ENCODE data around the gene TOM1. TPM values are rescaled to one million over a fixed set of nuclear protein-coding genes. Genes with fewer than 3 reads are reported as not detected.

The TOM1 gene
- total RNA-seq, 2 experiments from 2014 or later = 23.7 to 29.5 TPM

DNA sequence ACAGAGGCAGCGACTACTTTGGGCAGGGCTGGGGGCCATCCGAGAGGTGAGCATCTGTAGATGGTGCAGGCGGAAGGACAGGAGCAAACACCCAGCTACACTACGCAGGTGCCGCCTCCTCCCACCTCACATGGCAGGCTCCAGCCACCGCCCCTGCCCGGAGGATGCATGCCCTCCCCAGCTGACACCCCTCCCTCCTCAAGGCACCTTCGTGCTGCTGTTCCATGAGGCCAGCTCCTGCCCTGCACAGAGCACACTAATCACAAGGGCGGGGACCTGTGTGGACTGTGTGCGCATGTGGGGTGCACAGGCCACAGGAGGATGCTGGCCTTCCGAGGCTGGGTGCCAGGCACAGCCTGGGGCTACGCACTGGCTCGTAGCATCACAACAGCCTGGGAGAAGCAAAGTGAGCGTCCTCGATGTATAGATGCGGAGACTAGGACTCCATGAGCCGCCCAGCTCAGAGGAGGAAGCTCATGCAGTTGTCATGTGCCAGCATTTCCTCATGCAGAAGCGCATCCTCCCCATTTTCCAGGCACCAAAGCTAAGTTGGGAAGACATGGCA is 48.4 kb downstream of the TOM1 start:
- ChIA-PET POLR2A (no interaction called here), CTCF (no interaction called here)
- Mint-ChIP-seq H3K36me3 (ENCODE audit: low read depth) (no peaks in the 10 kb centered on the region), H3K27ac (no peak overlapping the region), H3K4me3 (no peak overlapping the region), H3K9me3 (ENCODE audit: low read depth) (no peaks in the 10 kb centered on the region), H3K4me1 (peaks cover 25% of the 10 kb centered on the region), H3K27me3 (peaks cover 6% of the 10 kb centered on the region)
- ATAC-seq (no peak), DNase-seq (no peak)
- intact Hi-C loops (cut with DNase I, micrococcal nuclease) = no loop called here

DNA sequence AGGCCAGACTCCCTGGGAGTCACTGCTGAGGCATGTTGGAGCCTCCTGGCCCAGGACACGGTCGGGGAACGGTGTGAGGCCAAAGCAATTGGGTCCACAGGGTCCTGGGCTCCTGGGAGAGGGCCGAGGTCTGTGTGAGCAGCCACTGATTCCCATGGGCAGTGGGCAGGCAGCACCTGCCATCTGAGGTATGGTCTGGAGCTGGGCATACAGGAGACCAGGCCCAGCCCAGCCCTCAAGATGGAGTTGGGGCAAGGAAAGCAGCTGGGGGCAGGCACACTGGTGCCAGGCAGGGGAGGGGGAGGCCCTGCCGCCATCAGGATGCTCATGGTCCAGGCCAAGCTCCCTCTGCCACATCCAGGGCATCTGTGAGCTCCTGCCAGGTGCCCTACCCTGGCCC is 49.0 kb downstream of the TOM1 start:
- Mint-ChIP-seq H3K27me3 (peaks cover 6% of the 10 kb centered on the region), H3K36me3 (ENCODE audit: low read depth) (no peaks in the 10 kb centered on the region), H3K27ac (no peak overlapping the region), H3K4me3 (no peak overlapping the region), H3K9me3 (ENCODE audit: low read depth) (no peaks in the 10 kb centered on the region), H3K4me1 (peaks cover 28% of the 10 kb centered on the region)
- intact Hi-C loops (cut with DNase I, micrococcal nuclease) = no loop called here
- ATAC-seq = no peak
- CTCF ChIA-PET = no interaction called here
- DNase-seq = no peak
- POLR2A ChIA-PET = no interaction called here

DNA sequence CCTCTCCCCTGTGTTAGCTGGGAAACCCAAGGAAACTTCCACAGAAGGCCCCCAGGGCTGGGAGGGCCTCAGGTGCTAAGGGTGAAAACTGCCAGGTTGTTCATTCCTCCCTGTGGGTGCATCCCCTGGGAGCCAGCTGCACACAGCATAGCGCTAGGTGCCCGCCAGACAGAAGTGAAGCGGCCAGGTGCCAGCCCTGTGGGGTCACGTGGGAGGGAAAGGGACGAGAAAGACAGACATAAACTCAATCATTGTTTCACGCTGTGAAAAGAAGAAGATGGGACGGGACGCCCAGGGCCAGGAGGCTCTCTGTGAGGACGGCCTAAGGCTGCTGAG is 49.6 kb downstream of the TOM1 start:
- no peak overlapping the region for H3K4me3 Mint-ChIP-seq
- H3K4me1 Mint-ChIP-seq = peaks cover 28% of the 10 kb centered on the region
- peaks cover 6% of the 10 kb centered on the region for H3K27me3 Mint-ChIP-seq
- POLR2A ChIA-PET = no interaction called here
- no peaks in the 10 kb centered on the region for H3K36me3 Mint-ChIP-seq (ENCODE audit: low read depth)
- ATAC-seq (no peak), DNase-seq (no peak)
- intact Hi-C loops (cut with DNase I, micrococcal nuclease) = no loop called here
- H3K27ac Mint-ChIP-seq = no peak overlapping the region
- CTCF ChIA-PET = no interaction called here
- H3K9me3 Mint-ChIP-seq (ENCODE audit: low read depth) = no peaks in the 10 kb centered on the region

DNA sequence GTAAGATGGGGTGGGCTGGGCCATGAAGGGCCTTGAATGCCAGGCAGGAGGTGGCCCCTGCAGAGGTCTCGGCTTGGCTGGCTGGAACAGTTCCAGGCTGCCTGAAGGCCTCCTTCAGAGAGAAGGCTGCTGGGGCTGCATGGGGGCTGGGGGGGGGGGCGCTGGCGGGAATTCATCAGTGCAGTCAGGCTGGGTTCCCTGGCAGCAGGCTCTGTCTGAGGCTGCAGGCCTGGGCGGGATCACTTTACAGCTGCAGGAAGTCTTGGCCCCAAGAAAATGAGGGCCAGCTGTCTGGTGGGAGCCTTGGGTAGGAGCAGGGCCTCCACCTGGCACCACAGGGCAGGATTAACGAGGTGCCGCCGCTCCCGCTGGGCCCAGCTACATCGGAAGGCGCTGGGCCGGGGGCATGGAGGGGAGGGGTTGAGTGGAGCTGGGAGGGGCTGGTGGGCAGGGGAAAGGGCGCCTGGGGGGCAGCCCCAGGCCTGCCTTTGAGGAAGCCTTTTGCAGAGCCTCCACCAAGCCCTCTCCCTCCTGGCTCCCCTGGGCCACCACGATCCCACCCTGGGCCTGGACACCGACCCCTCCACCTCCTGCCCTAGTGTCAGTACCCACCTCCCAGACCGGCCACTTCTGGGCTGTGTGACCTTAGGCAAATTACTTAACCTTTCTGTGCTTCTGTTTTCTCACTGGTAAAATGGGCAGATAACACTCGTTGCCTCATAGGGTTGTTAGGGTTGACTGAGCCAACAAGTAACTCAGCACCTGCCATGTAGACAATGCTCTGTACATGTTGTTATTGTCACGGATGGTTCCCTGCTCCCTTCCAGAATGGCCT is 50.2 kb downstream of the TOM1 start:
- ATAC-seq = no peak
- intact Hi-C loops (cut with DNase I, micrococcal nuclease) = loop anchor here (1.0 to 10.0 kb wide), 11 partner anchors 50 to 775 kb away; partner anchors contain the start of gene MCM5 (in 2 of the 2)
- DNase-seq = no peak
- ChIA-PET CTCF (interaction anchor here (0.6 to 1.5 kb wide), 5 partner anchors 25 to 266 kb away, joined by 3 to 20 read pairs (median 3); no protein-coding TSS in a partner anchor), POLR2A (interaction anchor here (0.7 kb wide), 1 partner anchor 76 kb away, joined by 3 read pairs; no protein-coding TSS in a partner anchor)
- Mint-ChIP-seq H3K27ac (no peak overlapping the region), H3K9me3 (ENCODE audit: low read depth) (no peaks in the 10 kb centered on the region), H3K27me3 (peaks cover 6% of the 10 kb centered on the region), H3K4me1 (peaks cover 28% of the 10 kb centered on the region), H3K4me3 (no peak overlapping the region), H3K36me3 (ENCODE audit: low read depth) (no peaks in the 10 kb centered on the region)

DNA sequence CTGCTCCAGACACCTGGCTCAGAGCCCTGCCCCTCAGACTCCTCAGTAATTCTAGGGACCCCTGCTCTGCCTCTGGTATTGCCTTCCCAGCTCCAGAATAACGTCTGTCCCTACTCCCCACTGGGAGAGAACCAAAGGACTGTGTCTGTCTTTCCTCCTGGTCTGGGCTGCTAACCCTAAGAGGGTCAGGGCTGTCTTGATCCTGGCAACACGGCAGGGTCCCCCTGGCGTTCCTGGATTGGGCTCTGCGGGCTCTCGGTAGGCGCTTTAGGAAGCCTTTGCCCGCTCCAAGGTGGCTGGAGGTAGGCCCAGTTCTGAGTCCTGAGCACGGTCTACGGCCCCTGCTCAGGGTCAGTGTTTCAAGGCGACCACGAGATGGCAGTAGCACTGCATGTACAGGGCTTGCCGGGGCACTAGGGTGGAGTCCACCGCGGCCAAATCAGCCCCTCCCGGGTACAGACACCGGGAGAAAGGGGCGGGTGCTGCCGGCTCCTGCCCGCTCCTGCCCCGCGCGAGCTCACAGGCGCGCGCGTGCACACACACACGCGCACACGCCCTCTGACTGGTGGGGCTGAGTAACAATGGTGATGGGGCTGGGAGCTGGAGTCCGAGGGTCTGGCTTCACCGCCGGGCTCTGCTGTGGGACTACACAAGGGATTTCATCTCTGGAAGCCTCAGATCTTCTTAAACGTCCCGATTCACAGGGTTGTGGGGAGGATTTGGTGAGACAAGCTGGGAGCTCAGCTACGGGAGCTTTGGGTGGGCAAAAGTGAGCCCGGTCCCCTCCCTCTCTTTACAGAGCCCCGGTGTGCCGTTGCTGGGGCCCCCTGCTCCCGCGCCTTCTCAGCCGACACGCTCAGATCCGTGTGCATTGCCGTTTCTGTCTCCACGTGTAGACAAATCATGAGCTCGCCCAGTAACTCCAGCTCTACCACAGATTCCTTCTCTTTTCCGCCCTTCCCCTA is 51.1 kb downstream of the TOM1 start:
- peak overlapping the region; percentile 72 for H3K4me3 Mint-ChIP-seq
- DNase-seq = peak; percentile 93
- CTCF ChIA-PET = interaction anchor here (0.6 to 1.5 kb wide), 24 partner anchors 9 to 803 kb away, joined by 3 to 20 read pairs (median 3); partner anchors contain the start of genes MCM5 and TOM1
- intact Hi-C loops (cut with DNase I, micrococcal nuclease) = loop anchor here (1.0 to 10.0 kb wide), 11 partner anchors 49 to 774 kb away; partner anchors contain the start of gene MCM5 (in 2 of the 2)
- peak overlapping the region; percentile 55 for H3K27ac Mint-ChIP-seq
- POLR2A ChIA-PET = interaction anchor here (0.7 to 1.0 kb wide), 2 partner anchors 63 to 75 kb away, joined by 3 read pairs; no protein-coding TSS in a partner anchor
- H3K9me3 Mint-ChIP-seq (ENCODE audit: low read depth) = no peaks in the 10 kb centered on the region
- peak; percentile 90 for ATAC-seq
- no peaks in the 10 kb centered on the region for H3K36me3 Mint-ChIP-seq (ENCODE audit: low read depth)
- peaks cover 28% of the 10 kb centered on the region for H3K4me1 Mint-ChIP-seq
- H3K27me3 Mint-ChIP-seq = peaks cover 6% of the 10 kb centered on the region

DNA sequence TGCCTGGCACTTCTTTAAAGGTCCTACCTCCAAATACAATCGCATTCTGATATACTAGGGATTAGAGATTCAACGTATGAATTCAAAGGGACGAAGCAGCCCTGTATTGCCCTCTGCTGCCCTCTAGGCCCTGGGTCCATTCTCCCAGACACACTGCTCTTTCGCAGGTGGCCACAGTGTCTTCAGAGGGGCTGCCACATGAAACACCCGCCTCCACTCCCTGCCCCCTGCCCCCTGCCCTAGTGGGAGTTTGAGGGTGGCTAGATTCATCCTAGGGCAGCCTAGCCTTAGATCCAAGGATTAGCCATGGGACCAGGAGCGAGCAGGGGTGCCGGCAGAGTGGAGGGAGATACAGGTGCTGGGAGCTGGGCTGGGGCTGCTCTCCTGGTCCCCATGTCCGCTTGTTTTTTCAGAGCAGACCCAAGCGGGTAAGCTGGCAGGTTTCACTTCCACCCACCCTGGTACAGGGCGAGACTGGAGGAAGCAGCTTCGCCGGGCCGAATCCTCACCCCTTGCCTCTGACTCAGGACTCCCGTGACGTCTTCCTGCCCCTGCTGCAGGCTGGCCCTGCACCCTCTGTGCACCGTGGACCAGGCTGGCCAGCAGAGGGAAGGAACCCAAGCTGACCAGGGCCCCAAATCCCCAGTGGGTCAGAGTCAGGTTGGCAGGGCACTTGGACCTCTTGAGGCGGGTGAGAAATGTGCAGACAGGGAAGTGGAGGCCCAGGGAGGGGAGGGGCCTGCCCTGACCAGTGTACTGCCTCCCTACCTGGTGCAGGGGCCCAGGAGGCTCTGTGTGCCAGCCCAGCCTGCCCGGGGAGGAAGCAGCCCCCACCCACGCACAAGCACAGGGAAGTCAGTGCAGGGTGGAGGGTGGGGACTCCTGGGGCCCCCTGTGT is 52.8 kb downstream of the TOM1 start:
- peak overlapping the region; percentile 70 for H3K27ac Mint-ChIP-seq
- intact Hi-C loops (cut with DNase I, micrococcal nuclease) = loop anchor here (1.0 to 10.0 kb wide), 7 partner anchors 50 to 772 kb away; partner anchors contain the start of genes MCM5 (in 1 of the 2) and RASD2 (in 1 of the 2)
- peak; percentile 83 for DNase-seq
- POLR2A ChIA-PET = no interaction called here
- peak; percentile 68 for ATAC-seq
- CTCF ChIA-PET = interaction anchor here (0.6 to 1.9 kb wide), 5 partner anchors 19 to 267 kb away, joined by 3 to 4 read pairs (median 3); no protein-coding TSS in a partner anchor
- H3K4me3 Mint-ChIP-seq = peak overlapping the region; percentile 29
- H3K4me1 Mint-ChIP-seq = peaks cover 28% of the 10 kb centered on the region
- H3K9me3 Mint-ChIP-seq (ENCODE audit: low read depth) = no peaks in the 10 kb centered on the region
- peaks cover 6% of the 10 kb centered on the region for H3K27me3 Mint-ChIP-seq
- no peaks in the 10 kb centered on the region for H3K36me3 Mint-ChIP-seq (ENCODE audit: low read depth)

DNA sequence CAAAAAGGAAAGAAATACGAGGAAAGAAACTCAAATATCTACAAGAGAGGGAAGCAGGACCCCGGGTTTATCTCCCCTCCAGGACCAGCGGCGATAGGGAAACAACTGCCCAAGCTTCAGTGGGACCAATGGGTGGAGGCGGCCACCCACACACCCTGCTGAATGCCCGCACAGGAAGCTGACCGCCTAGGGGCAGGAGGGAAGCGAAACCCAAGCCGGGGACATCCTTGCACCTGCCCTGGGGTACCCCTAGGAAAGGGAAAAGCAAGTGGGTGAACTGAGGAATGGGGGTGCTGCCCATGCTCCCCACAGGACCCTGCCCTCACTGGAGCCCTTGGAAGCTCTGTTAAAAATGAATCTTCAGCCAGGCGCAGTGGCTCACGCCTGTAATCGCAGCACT is 53.6 kb downstream of the TOM1 start:
- no peak overlapping the region for H3K27ac Mint-ChIP-seq
- no peaks in the 10 kb centered on the region for H3K36me3 Mint-ChIP-seq (ENCODE audit: low read depth)
- H3K4me1 Mint-ChIP-seq = peaks cover 28% of the 10 kb centered on the region
- ChIA-PET CTCF (interaction anchor here (0.8 to 1.9 kb wide), 2 partner anchors 23 to 33 kb away, joined by 3 to 4 read pairs; no protein-coding TSS in a partner anchor), POLR2A (no interaction called here)
- ATAC-seq (no peak), DNase-seq (no peak)
- intact Hi-C loops (cut with DNase I, micrococcal nuclease) = loop anchor here (5.0 to 10.0 kb wide), 6 partner anchors 49 to 771 kb away; partner anchors contain the start of gene MCM5 (in 1 of the 2)
- no peak overlapping the region for H3K4me3 Mint-ChIP-seq
- no peaks in the 10 kb centered on the region for H3K9me3 Mint-ChIP-seq (ENCODE audit: low read depth)
- peaks cover 6% of the 10 kb centered on the region for H3K27me3 Mint-ChIP-seq

DNA sequence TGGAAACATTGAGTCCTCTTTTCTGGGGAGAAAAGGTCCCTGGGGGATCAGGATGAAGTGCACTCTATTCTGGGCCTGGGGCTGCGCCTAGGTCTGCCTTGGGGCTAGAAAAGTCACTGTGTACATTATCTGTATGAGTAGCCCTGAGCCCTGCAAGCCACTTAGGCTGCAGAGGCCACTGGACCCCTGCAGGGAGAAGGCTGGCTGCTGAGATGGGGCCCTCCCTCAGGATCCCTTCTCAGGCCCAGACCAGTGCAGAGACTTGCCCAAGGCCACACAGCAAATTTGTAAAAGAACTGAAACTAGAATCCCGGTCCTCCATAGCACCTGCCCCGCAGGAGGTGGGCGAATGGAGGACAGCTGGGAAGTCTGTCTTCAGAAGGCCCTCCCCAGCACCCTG is 54.4 kb downstream of the TOM1 start:
- Mint-ChIP-seq H3K27me3 (peaks cover 6% of the 10 kb centered on the region), H3K36me3 (ENCODE audit: low read depth) (no peaks in the 10 kb centered on the region), H3K4me3 (no peak overlapping the region), H3K27ac (no peak overlapping the region), H3K4me1 (peaks cover 28% of the 10 kb centered on the region), H3K9me3 (ENCODE audit: low read depth) (no peaks in the 10 kb centered on the region)
- intact Hi-C loops (cut with DNase I, micrococcal nuclease) = loop anchor here (5.0 to 10.0 kb wide), 6 partner anchors 48 to 771 kb away; partner anchors contain the start of gene MCM5 (in 1 of the 2)
- ChIA-PET POLR2A (no interaction called here), CTCF (interaction anchor here (1.9 kb wide), 1 partner anchor 24 kb away, joined by 4 read pairs; no protein-coding TSS in a partner anchor)
- no peak for DNase-seq
- no peak for ATAC-seq

DNA sequence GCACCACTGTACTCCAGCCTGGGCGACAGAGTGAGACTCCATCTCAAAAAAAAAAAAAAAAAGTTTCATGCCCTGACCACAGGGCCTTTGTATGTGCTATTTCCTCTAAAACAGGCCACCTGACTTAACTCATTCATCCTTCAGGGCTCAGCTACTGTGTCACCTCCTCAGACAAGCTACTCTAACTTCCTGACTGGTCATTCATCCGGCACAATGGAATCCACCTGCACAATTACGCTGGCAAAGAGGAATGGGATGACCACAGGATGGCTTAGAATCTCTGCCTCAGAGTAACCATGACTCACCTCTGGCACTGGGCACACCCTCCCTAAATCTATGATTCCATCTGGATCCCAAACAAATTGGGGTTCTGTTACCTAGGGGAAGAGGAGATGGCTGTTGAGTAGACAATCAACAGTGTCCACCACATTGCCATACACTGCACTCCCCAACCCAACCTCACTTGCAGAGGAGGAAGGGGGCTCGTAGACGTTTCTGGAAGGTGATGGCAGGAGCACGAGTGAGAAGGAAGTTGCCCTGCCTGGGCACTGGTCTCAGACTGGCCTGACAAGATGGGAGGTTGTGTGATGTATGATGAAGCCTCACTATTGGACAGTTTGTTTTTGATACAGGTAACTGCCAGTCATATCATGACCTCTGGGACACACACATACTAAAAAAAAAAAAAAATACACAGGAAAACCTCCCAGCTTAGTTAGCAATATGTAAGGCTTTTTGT is 58.4 kb downstream of the TOM1 start:
- ATAC-seq (no peak), DNase-seq (no peak)
- no peaks in the 10 kb centered on the region for H3K27me3 Mint-ChIP-seq
- peaks cover 4% of the 10 kb centered on the region for H3K4me1 Mint-ChIP-seq
- H3K9me3 Mint-ChIP-seq (ENCODE audit: low read depth) = no peaks in the 10 kb centered on the region
- CTCF ChIA-PET = interaction anchor here (0.6 kb wide), 1 partner anchor 172 kb away, joined by 3 read pairs; no protein-coding TSS in a partner anchor
- H3K36me3 Mint-ChIP-seq (ENCODE audit: low read depth) = no peaks in the 10 kb centered on the region
- no peak overlapping the region for H3K4me3 Mint-ChIP-seq
- POLR2A ChIA-PET = interaction anchor here (0.7 kb wide), 1 partner anchor 76 kb away, joined by 5 read pairs; no protein-coding TSS in a partner anchor
- no peak overlapping the region for H3K27ac Mint-ChIP-seq
- intact Hi-C loops (cut with DNase I, micrococcal nuclease) = loop anchor here (10.0 kb wide), 3 partner anchors 117 to 767 kb away; no protein-coding TSS in a partner anchor
